Breast epithelium (tissue), 3 donors: ENCODE measurements around the gene ABCA4.

Experiments
- POLR2A ChIP-seq: fragments of 450-650 bp; IDR thresholded peaks from one replicate; pipeline ENCODE4 v1.6.1; 2016; ENCODE audit warnings: antibody characterized with exemption, mild to moderate bottlenecking, moderate library complexity
- POLR2AphosphoS5 ChIP-seq, 3 donors: sonication (generic); formaldehyde crosslinking; IDR thresholded peaks; one replicate each; pipeline ENCODE4 v1.6.1; 2017; ENCODE audit warnings: antibody characterized with exemption in 3 of 3
- TF ChIP-seq, protein P1 (sequence below), 3 donors: fragments of 450-650 bp; IDR thresholded peaks; one replicate each; pipeline ENCODE4 v1.5.1; 2016 to 2017; ENCODE audit warnings: antibody characterized with exemption in 3 of 3, mild to moderate bottlenecking in 3 of 3, moderate library complexity in 3 of 3

GRCh38 chr1:93963585-93963984 is 157.4 kb downstream of the ABCA4 start:
- TF ChIP-seq, protein P1, sequence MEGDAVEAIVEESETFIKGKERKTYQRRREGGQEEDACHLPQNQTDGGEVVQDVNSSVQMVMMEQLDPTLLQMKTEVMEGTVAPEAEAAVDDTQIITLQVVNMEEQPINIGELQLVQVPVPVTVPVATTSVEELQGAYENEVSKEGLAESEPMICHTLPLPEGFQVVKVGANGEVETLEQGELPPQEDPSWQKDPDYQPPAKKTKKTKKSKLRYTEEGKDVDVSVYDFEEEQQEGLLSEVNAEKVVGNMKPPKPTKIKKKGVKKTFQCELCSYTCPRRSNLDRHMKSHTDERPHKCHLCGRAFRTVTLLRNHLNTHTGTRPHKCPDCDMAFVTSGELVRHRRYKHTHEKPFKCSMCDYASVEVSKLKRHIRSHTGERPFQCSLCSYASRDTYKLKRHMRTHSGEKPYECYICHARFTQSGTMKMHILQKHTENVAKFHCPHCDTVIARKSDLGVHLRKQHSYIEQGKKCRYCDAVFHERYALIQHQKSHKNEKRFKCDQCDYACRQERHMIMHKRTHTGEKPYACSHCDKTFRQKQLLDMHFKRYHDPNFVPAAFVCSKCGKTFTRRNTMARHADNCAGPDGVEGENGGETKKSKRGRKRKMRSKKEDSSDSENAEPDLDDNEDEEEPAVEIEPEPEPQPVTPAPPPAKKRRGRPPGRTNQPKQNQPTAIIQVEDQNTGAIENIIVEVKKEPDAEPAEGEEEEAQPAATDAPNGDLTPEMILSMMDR (IDR thresholded peaks at IDR 0.05): no peak
- TF ChIP-seq POLR2AphosphoS5 (IDR thresholded peaks at IDR 0.05): no peak
- TF ChIP-seq POLR2A: no peak
